Endodermal cell (in vitro differentiated cells): ENCODE measurements around the gene KRT16. TPM values are rescaled to one million over a fixed set of nuclear protein-coding genes. Genes with fewer than 3 reads are reported as not detected.

Experiments used
- DNase-seq: peaks from one replicate; pipeline ENCODE4 v3.0.0-alpha.2; 2017
- H3K27ac ChIP-seq: 2 replicates; pipeline ENCODE4 v1.5.1; 2013; ENCODE audit warnings: mild to moderate bottlenecking, low read depth, low read length, moderate library complexity
- H3K27me3 ChIP-seq: 2 replicates; pipeline ENCODE4 v1.6.1; 2013; ENCODE audit warnings: mild to moderate bottlenecking, low read length, moderate library complexity; ENCODE audit not compliant: insufficient read depth, control insufficient read depth, poor library complexity, severe bottlenecking
- H3K36me3 ChIP-seq: 2 replicates; pipeline ENCODE4 v1.7.0; 2013; ENCODE audit warnings: mild to moderate bottlenecking, low read length, moderate library complexity; ENCODE audit not compliant: control insufficient read depth, insufficient read depth
- H3K4me1 ChIP-seq: one replicate; pipeline ENCODE4 v1.7.0; 2013; ENCODE audit warnings: low read length; ENCODE audit not compliant: control insufficient read depth, insufficient read depth
- H3K4me3 ChIP-seq: 2 replicates; pipeline ENCODE4 v1.5.1; 2013; ENCODE audit warnings: mild to moderate bottlenecking, low read length, moderate library complexity
- H3K9ac ChIP-seq: 2 replicates; pipeline ENCODE4 v1.6.1; 2013; ENCODE audit warnings: mild to moderate bottlenecking, low read length, moderate library complexity; ENCODE audit not compliant: poor library complexity, severe bottlenecking; ENCODE audit errors: extremely low read depth
- H3K9me3 ChIP-seq: 2 replicates; pipeline ENCODE4 v1.6.1; 2013; ENCODE audit warnings: mild to moderate bottlenecking, low read length, moderate library complexity; ENCODE audit not compliant: control insufficient read depth
- H3K27ac Mint-ChIP-seq: 2 replicates; pipeline ENCODE4 v1.8.0; 2020; ENCODE audit warnings: mixed read lengths
- H3K27me3 Mint-ChIP-seq: 2 replicates; pipeline ENCODE4 v1.8.0; 2021; ENCODE audit warnings: mild to moderate bottlenecking, mixed read lengths; ENCODE audit not compliant: insufficient read depth
- H3K36me3 Mint-ChIP-seq: 2 replicates; pipeline ENCODE4 v1.8.0; 2020; ENCODE audit warnings: low read depth, mixed read lengths
- H3K4me1 Mint-ChIP-seq: 2 replicates; pipeline ENCODE4 v1.8.0; 2020; ENCODE audit warnings: mixed read lengths
- H3K4me3 Mint-ChIP-seq: 2 replicates; pipeline ENCODE4 v1.8.0; 2020; ENCODE audit warnings: mild to moderate bottlenecking, moderate library complexity, mixed read lengths
- H3K9me3 Mint-ChIP-seq: 2 replicates; pipeline ENCODE4 v1.8.0; 2020; ENCODE audit warnings: mild to moderate bottlenecking, mixed read lengths
- CTCF ChIP-seq: fragments of 200-600 bp; sonication (generic); conservative IDR thresholded peaks from 2 replicates; pipeline ENCODE4 v1.5.0; 2021; ENCODE audit warnings: antibody characterized with exemption, mild to moderate bottlenecking
- WGBS, 2 experiments: methylation state at CpG; one replicate each; pipeline versions ENCODE4 v1.1.5 to v1.1.7; 2013; ENCODE audit warnings: missing lambda C conversion rate in 2 of 2, mixed read lengths in 1 of 2; ENCODE audit not compliant: insufficient coverage in 1 of 2, insufficient read length in 1 of 2; 5-methylcytosine and 5-hydroxymethylcytosine counted together
- total RNA-seq, 2 donors: library from RNA; stranded (reverse); fragmentation: NEBNext Ultra II Directional in 1 of 2; extraction: Animal tissue kit (Norgen Biotek cat#: 25700) in 1 of 2; gene quantifications; 2 replicates in 1 of 2; 3 replicates in 1 of 2; pipeline ENCODE4 v1.2.1, GENCODE V29; 2021

Gene KRT16
- total RNA-seq, 2 donors from 2014 or later: not detected

- peaks cover 15% of the 10 kb centered on the region for H3K27me3 Mint-ChIP-seq
- no peaks in the 10 kb centered on the region for H3K9me3 Mint-ChIP-seq
- peak; percentile 50 for DNase-seq
- no peaks in the 10 kb centered on the region for H3K36me3 Mint-ChIP-seq
- no peak overlapping the region for H3K9ac ChIP-seq
- no peak overlapping the region for H3K4me3 ChIP-seq
- no peak for TF ChIP-seq CTCF
- no peak overlapping the region for H3K27ac ChIP-seq
- H3K9me3 ChIP-seq: no peaks in the 10 kb centered on the region
- peaks cover 7% of the 10 kb centered on the region for H3K27me3 ChIP-seq
- H3K36me3 ChIP-seq: no peaks in the 10 kb centered on the region
- no peak overlapping the region for H3K27ac Mint-ChIP-seq
- H3K4me3 Mint-ChIP-seq: no peak overlapping the region
- no peaks in the 10 kb centered on the region for H3K4me1 Mint-ChIP-seq
- H3K4me1 ChIP-seq: no peaks in the 10 kb centered on the region
- 79 to 97% methylated on average over 3 to 5 of the region's 5 CpGs for WGBS, 2 experiments
Observed at GRCh38 chr17:41658846-41659245, 46.3 kb upstream of the KRT16 start.

- Histone ChIP-seq H3K9me3 (no peaks in the 10 kb centered on the region), H3K27ac (no peak overlapping the region), H3K27me3 (no peaks in the 10 kb centered on the region), H3K9ac (no peak overlapping the region), H3K4me3 (no peak overlapping the region), H3K36me3 (no peaks in the 10 kb centered on the region), H3K4me1 (no peaks in the 10 kb centered on the region)
- Mint-ChIP-seq H3K4me3 (no peak overlapping the region), H3K27ac (no peak overlapping the region), H3K27me3 (peaks cover 6% of the 10 kb centered on the region), H3K36me3 (no peaks in the 10 kb centered on the region), H3K4me1 (no peaks in the 10 kb centered on the region), H3K9me3 (no peaks in the 10 kb centered on the region)
- no peak for DNase-seq
- no peak for TF ChIP-seq CTCF
- 91% methylated on average over 8 to 12 of the region's 12 CpGs for WGBS, 2 experiments
Observed at GRCh38 chr17:41657936-41658335, 45.4 kb upstream of the KRT16 start.

GRCh38 chr17:41657176-41657754 is 44.7 kb upstream of the KRT16 start:
- 89 to 96% methylated on average over 10 to 16 of the region's 16 CpGs for WGBS, 2 experiments
- H3K27me3 ChIP-seq: no peaks in the 10 kb centered on the region
- H3K27ac Mint-ChIP-seq: no peak overlapping the region

More at GRCh38 chr17:41657176-41657754, 44.7 kb upstream of the KRT16 start:
- DNase-seq: peak; percentile 48
- Histone ChIP-seq H3K4me3 (no peak overlapping the region), H3K9ac (no peak overlapping the region), H3K36me3 (no peaks in the 10 kb centered on the region), H3K27ac (no peak overlapping the region), H3K4me1 (no peaks in the 10 kb centered on the region), H3K9me3 (no peaks in the 10 kb centered on the region)
- Mint-ChIP-seq H3K4me1 (no peaks in the 10 kb centered on the region), H3K27me3 (peaks cover 4% of the 10 kb centered on the region), H3K36me3 (no peaks in the 10 kb centered on the region), H3K9me3 (no peaks in the 10 kb centered on the region), H3K4me3 (no peak overlapping the region)
- no peak for TF ChIP-seq CTCF
